Karpas-422 (cell line): ENCODE results near the gene RABEP1. TPM values are rescaled to one million over a fixed set of nuclear protein-coding genes. Genes with fewer than 3 reads are reported as not detected.

Experiments
- DNase-seq: peaks from one replicate; pipeline ENCODE4 v3.0.0-alpha.2; 2015
- H2AFZ ChIP-seq: fragments of 200-600 bp; sonication (generic); 2 replicates; pipeline ENCODE4 v1.6.1; 2014; ENCODE audit warnings: antibody characterized with exemption, low read length, mixed read lengths
- H3K27ac ChIP-seq: fragments of 200-600 bp; sonication (generic); 2 replicates; pipeline ENCODE4 v1.5.1; 2014; ENCODE audit warnings: mild to moderate bottlenecking, low read length, moderate library complexity
- H3K27me3 ChIP-seq: fragments of 200-600 bp; sonication (generic); 2 replicates; pipeline ENCODE4 v1.6.1; 2014; ENCODE audit warnings: low read length, mixed read lengths
- H3K36me3 ChIP-seq: fragments of 200-600 bp; sonication (generic); 2 replicates; pipeline ENCODE4 v1.6.1; 2014; ENCODE audit warnings: low read length, mixed read lengths; ENCODE audit not compliant: insufficient read depth
- H3K4me1 ChIP-seq: fragments of 200-600 bp; sonication (generic); 2 replicates; pipeline ENCODE4 v1.6.1; 2014; ENCODE audit warnings: mild to moderate bottlenecking, low read length, mixed read lengths
- H3K4me2 ChIP-seq: fragments of 200-600 bp; sonication (generic); 2 replicates; pipeline ENCODE4 v1.6.1; 2014; ENCODE audit warnings: low read length, low read depth, mild to moderate bottlenecking; ENCODE audit not compliant: poor library complexity, severe bottlenecking
- H3K4me3 ChIP-seq: fragments of 200-600 bp; sonication (generic); 2 replicates; pipeline ENCODE4 v1.5.1; 2014; ENCODE audit warnings: mild to moderate bottlenecking, antibody characterized with exemption, low read length, mixed read lengths
- H3K79me2 ChIP-seq: fragments of 200-600 bp; sonication (generic); 2 replicates; pipeline ENCODE4 v1.6.1; 2014; ENCODE audit warnings: mild to moderate bottlenecking, low read length, mixed read lengths
- H3K9ac ChIP-seq: fragments of 200-600 bp; sonication (generic); 2 replicates; pipeline ENCODE4 v1.6.0; 2014; ENCODE audit warnings: low read length
- H3K9me2 ChIP-seq: fragments of 200-600 bp; sonication (generic), shearing (Covaris generic); replicated peaks from 2 replicates; pipeline ENCODE4 v1.6.0; 2014; ENCODE audit warnings: mild to moderate bottlenecking, low read length, moderate library complexity; ENCODE audit not compliant: insufficient read depth
- H3K9me3 ChIP-seq: fragments of 300-700, 200-600 bp; sonication (generic); 2 replicates; pipeline ENCODE4 v1.6.1; 2014; ENCODE audit warnings: low read length, mixed read lengths
- H4K20me1 ChIP-seq: fragments of 200-600 bp; sonication (generic); 2 replicates; pipeline ENCODE4 v1.6.1; 2014; ENCODE audit warnings: mild to moderate bottlenecking, antibody characterized with exemption, low read length, low read depth; ENCODE audit not compliant: insufficient read depth
- total RNA-seq: library from RNA; depleted of rRNA; stranded (reverse); fragments of >200 nt; shearing (Covaris generic); gene quantifications from 2 replicates; pipeline ENCODE4 v1.2.3, GENCODE V29; 2014; ENCODE audit warnings: low replicate concordance

Gene RABEP1
- total RNA-seq, 1 experiment from 2014 or later, result 16.2 TPM

DNA sequence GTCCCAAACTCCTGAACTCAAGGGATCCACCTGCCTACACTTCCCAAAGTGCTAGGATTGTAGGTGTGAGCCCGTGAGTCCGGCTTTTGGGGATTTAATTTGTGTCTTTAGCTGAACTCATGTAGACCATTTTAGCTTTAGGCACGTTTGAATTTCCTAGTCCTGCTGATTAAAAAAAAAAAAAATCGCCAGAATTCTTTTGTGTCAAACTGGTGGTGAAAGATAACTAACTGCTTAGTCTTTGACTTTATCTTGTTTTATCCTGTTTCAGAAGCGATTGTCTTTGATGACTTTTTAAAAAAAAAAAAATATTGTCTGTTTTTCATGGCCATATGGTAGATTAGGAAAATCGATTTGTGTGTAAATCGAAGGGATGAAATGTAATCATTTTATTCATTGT is 2.6 kb downstream of the RABEP1 start:
- H3K9ac ChIP-seq, result no peak overlapping the region
- H2AFZ ChIP-seq, result no peak overlapping the region
- peak overlapping the region; percentile 66 for H3K27ac ChIP-seq
- H3K4me2 ChIP-seq, result peak overlapping the region; percentile 96
- no peaks in the 10 kb centered on the region for H3K9me3 ChIP-seq
- peaks cover 16% of the 10 kb centered on the region for H3K36me3 ChIP-seq
- peaks cover 26% of the 10 kb centered on the region; the same call in 1 of the 2 replicates for H4K20me1 ChIP-seq
- H3K4me3 ChIP-seq, result peak overlapping the region; percentile 99
- H3K9me2 ChIP-seq, result no peaks in the 10 kb centered on the region
- DNase-seq, result no peak
- H3K79me2 ChIP-seq, result peaks cover 72% of the 10 kb centered on the region
- H3K27me3 ChIP-seq, result no peaks in the 10 kb centered on the region
- H3K4me1 ChIP-seq, result peaks cover 38% of the 10 kb centered on the region

DNA sequence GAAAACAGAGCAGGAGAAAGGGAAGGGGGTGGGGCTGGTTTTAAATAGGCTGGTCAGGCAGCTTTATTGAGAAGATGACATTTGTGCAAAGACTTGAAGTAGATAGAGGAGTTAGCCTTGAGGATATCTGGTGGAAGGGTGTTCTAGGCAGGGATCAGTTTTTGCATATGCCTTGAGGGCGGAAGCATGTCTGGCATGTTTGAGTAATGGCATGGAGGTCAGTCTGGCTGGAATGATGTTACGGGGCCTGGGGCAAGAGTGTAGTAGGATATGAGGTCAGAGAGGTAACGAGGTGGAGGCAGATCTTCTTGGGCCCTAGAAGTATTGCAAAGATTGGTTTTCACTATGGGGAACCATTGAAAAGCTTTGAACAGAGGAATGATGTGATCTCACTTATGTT is 4.8 kb downstream of the RABEP1 start:
- Histone ChIP-seq H3K9me2 (no peaks in the 10 kb centered on the region), H3K4me3 (no peak overlapping the region), H3K79me2 (peaks cover 93% of the 10 kb centered on the region), H3K4me2 (no peak overlapping the region), H3K9ac (no peak overlapping the region), H3K36me3 (peaks cover 19% of the 10 kb centered on the region), H3K27me3 (no peaks in the 10 kb centered on the region), H2AFZ (no peak overlapping the region), H4K20me1 (peaks cover 26% of the 10 kb centered on the region; the same call in 1 of the 2 replicates), H3K4me1 (peaks cover 33% of the 10 kb centered on the region), H3K27ac (no peak overlapping the region), H3K9me3 (no peaks in the 10 kb centered on the region)
- DNase-seq, result no peak

DNA sequence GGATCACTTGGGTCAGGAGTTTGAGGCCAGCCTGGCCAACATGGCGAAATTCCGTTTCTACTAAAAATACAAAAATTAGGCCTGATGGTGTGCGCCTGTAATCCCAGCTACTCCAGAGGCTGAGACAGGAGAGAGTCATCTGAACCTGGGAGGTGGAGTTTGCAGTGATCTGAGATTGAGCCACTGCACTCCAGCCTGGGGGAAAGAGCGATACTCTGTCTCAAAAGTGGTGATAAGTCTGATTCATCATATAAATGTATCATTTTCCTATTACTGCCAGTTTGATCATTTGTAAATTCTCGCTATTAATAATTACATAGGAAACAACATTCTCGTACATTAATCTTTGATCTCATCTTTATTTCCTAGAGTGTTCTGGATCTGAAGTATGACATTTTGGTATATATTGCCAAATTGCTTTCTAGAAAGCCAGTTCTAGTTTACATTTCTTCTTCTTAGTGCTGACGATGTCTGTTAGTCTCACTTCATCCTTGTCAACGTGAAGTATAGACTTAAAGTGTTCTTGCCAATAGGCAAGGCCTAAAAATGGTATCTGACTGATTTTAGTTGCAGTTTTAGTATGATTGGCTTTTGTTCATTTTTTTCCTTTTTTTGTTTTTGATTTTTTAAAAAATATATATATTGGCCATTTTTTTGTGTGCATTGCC is 9.7 kb downstream of the RABEP1 start:
- Histone ChIP-seq H3K79me2 (peaks cover 97% of the 10 kb centered on the region), H3K9me3 (no peaks in the 10 kb centered on the region), H3K36me3 (peaks cover 10% of the 10 kb centered on the region), H3K27me3 (no peaks in the 10 kb centered on the region), H2AFZ (no peak overlapping the region), H3K27ac (no peak overlapping the region), H3K9me2 (no peaks in the 10 kb centered on the region), H3K9ac (no peak overlapping the region), H3K4me3 (no peak overlapping the region), H3K4me1 (no peaks in the 10 kb centered on the region), H3K4me2 (no peak overlapping the region), H4K20me1 (peaks cover 7% of the 10 kb centered on the region; the same call in 1 of the 2 replicates)
- no peak for DNase-seq

DNA sequence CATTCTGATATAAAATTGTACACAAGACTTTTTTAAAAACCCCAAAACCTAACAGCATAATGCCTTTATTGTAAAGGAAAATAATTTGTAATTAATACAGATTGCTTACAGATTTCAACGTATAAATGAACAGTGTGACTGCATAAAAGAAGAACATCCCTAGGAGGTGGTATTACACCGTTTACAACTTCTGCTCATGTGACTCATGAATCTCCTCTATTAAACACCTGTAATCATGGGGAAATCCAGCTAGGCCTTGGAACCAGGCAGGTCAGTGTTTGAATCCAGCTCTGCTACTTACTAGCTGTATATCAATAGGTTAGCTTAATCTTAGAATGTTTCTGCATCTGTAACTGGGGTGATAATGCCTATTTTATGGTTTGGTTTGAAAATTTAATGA is 15.2 kb downstream of the RABEP1 start:
- no peak overlapping the region for H2AFZ ChIP-seq
- H3K36me3 ChIP-seq, result 0 out of 2 replicates have a peak, but pooled peaks cover 3% of the 10 kb centered on the region
- no peak overlapping the region for H3K4me2 ChIP-seq
- peaks cover 12% of the 10 kb centered on the region for H3K4me1 ChIP-seq
- H3K27ac ChIP-seq, result no peak overlapping the region
- peaks cover 5% of the 10 kb centered on the region; the same call in 1 of the 2 replicates for H4K20me1 ChIP-seq
- no peaks in the 10 kb centered on the region for H3K9me2 ChIP-seq
- no peak overlapping the region for H3K4me3 ChIP-seq
- peaks cover 95% of the 10 kb centered on the region for H3K79me2 ChIP-seq
- no peaks in the 10 kb centered on the region for H3K9me3 ChIP-seq
- no peak overlapping the region for H3K9ac ChIP-seq
- no peaks in the 10 kb centered on the region for H3K27me3 ChIP-seq
- no peak for DNase-seq

DNA sequence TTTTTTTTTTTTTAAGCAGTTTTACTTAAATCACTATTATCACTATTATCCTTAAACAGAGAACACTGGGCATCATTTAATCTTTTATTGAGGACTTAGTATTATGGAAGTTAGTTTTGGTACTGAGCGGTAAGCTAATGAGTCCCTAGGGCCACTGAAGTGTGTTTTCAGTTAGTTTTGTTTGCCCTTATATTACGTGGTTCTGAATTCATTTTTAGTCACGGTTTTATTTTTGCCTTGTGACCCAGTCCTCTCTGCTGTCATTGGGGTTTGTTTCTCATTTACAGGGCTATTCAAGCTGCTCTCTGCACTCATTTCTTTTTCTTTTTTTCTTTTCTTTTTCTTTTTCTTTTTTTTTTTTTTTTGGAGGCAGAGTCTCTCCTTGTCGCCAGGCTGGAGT is 17.3 kb downstream of the RABEP1 start:
- Histone ChIP-seq H3K4me3 (no peak overlapping the region), H3K4me1 (peaks cover 12% of the 10 kb centered on the region), H4K20me1 (peaks cover 5% of the 10 kb centered on the region; the same call in 1 of the 2 replicates), H2AFZ (no peak overlapping the region), H3K27ac (no peak overlapping the region), H3K4me2 (no peak overlapping the region), H3K9me3 (no peaks in the 10 kb centered on the region), H3K9me2 (no peaks in the 10 kb centered on the region), H3K9ac (no peak overlapping the region), H3K79me2 (peaks cover 92% of the 10 kb centered on the region), H3K27me3 (no peaks in the 10 kb centered on the region), H3K36me3 (0 out of 2 replicates have a peak, but pooled peaks cover 3% of the 10 kb centered on the region)
- DNase-seq, result no peak

DNA sequence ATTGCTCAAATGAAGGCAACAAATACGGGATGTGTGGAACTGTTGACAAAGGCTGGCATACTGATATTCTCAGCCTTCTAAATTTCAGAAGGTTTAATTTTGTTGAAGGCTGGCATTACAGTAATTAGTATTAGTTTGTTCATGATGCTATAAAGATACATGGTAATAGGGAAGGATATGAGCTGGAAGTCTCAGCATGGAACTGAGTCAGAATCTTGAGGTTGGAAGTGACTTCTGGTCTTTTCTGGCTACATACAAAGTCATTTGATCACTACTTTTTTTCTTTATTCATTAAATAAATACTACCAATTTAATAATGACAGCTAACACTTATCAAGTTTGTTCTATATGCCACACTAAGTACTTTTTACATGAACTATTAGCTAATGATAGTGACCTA is 22.6 kb downstream of the RABEP1 start:
- Histone ChIP-seq H3K27me3 (no peaks in the 10 kb centered on the region), H3K4me3 (no peak overlapping the region), H3K4me2 (no peak overlapping the region), H3K79me2 (peaks cover 97% of the 10 kb centered on the region), H2AFZ (no peak overlapping the region), H3K36me3 (peaks cover 11% of the 10 kb centered on the region), H3K9me3 (no peaks in the 10 kb centered on the region), H3K9ac (no peak overlapping the region), H4K20me1 (peaks cover 10% of the 10 kb centered on the region; the same call in 1 of the 2 replicates), H3K27ac (no peak overlapping the region), H3K4me1 (peaks cover 12% of the 10 kb centered on the region), H3K9me2 (no peaks in the 10 kb centered on the region)
- no peak for DNase-seq

DNA sequence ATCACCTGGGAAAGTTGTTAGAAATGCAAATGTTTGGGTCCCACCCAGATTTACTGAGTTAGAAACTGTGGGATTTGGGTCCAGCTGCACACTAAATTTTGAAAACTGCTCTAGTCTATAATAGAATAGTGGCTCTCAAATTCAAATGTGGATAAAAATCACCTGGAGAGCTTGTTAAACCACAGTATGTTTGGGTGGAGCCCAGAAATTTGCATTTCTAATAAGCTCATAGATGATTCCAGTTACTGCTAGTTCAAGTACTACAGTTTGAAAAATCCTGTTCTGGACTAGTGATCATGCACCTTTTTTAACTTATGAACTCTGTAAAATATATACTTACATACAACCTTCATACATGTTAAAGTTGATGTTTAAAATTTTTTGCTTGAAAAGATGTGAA is 27.8 kb downstream of the RABEP1 start:
- Histone ChIP-seq H3K9me3 (peaks cover 3% of the 10 kb centered on the region; the same call in 1 of the 2 replicates), H3K4me2 (no peak overlapping the region), H3K27me3 (no peaks in the 10 kb centered on the region), H3K27ac (no peak overlapping the region), H3K9ac (no peak overlapping the region), H3K36me3 (peaks cover 45% of the 10 kb centered on the region), H3K4me3 (no peak overlapping the region), H3K9me2 (no peaks in the 10 kb centered on the region), H3K79me2 (peaks cover 86% of the 10 kb centered on the region), H3K4me1 (no peaks in the 10 kb centered on the region), H4K20me1 (peaks cover 10% of the 10 kb centered on the region; the same call in 1 of the 2 replicates), H2AFZ (no peak overlapping the region)
- DNase-seq, result no peak

DNA sequence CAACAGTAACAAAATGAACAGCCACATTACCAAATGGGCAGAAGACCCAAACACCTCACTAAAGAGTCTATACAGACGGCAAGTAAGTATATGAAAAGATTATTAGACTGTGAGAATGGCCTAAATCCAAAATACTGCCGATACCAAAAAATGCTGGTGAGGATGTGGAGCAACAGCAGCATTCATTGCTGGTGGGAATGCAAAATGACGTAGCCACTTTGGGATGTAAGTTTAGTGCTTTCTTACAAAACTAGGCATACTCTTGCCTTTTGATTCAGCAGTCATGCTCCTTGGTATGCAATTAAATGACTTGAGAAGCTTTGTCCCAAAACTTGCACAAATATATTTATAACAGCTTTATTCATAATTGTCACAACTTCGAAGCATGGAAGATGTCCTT is 43.8 kb downstream of the RABEP1 start:
- Histone ChIP-seq H3K79me2 (peaks cover 83% of the 10 kb centered on the region), H3K4me3 (no peak overlapping the region), H3K9me3 (no peaks in the 10 kb centered on the region), H4K20me1 (peaks cover 7% of the 10 kb centered on the region; the same call in 1 of the 2 replicates), H3K9ac (no peak overlapping the region), H3K4me2 (no peak overlapping the region), H3K36me3 (0 out of 2 replicates have a peak, but pooled peaks cover 3% of the 10 kb centered on the region), H3K4me1 (peaks cover 4% of the 10 kb centered on the region; the same call in 1 of the 2 replicates), H3K27me3 (no peaks in the 10 kb centered on the region), H3K9me2 (no peaks in the 10 kb centered on the region), H3K27ac (no peak overlapping the region), H2AFZ (no peak overlapping the region)
- DNase-seq, result no peak
